Endothelial cell of umbilical vein (primary cell): Measurements from ENCODE around the gene FHIT. TPM values are rescaled to one million over a fixed set of nuclear protein-coding genes. Genes with fewer than 3 reads are reported as not detected.

Experiments used
- BruUV-seq: library from RNA; stranded (reverse); fragments of 400-500 nt; replicated peaks from 2 replicates; lab custom pipeline; 2021; lab: Mats Ljungman, UMichigan
- CTCF ChIA-PET: fragments of 300-600, 350-600 bp; sonication (Branson Sonifier 250); formaldehyde crosslinking; loops from one replicate; lab custom pipeline; 2021; ENCODE audit warnings: antibody characterized with exemption, inconsistent platforms; lab: Charles Lee
- POLR2A ChIA-PET: fragments of 300-600, 350-600 bp; sonication (Branson Sonifier 250); formaldehyde crosslinking; loops from one replicate; lab custom pipeline; 2021; ENCODE audit warnings: antibody characterized with exemption, inconsistent platforms; lab: Charles Lee
- DNase-seq: peaks from one replicate; pipeline ENCODE4 v3.0.0-alpha.2; 2011; ENCODE audit warnings: low read depth, low spot score
- FAIRE-seq: peaks from 2 replicates; lab custom pipeline; 2011; peaks lifted over from hg19 to GRCh38; lab: Jason Lieb, UNC
- H2AFZ ChIP-seq: 2 replicates; pipeline ENCODE4 v1.6.0; 2012; ENCODE audit warnings: low read depth, low read length, control low read depth, inconsistent platforms
- H3K27ac ChIP-seq: 2 replicates; pipeline ENCODE4 v1.5.1; 2011; ENCODE audit warnings: low read depth, mild to moderate bottlenecking, control low read depth, low read length, moderate library complexity; ENCODE audit not compliant: insufficient read depth
- H3K27me3 ChIP-seq, 2 experiments: 2 replicates each; pipeline versions ENCODE4 v1.6.0 to v1.6.1; 2011; ENCODE audit warnings: low read length in 2 of 2, mixed read lengths in 1 of 2; ENCODE audit not compliant: control insufficient read depth in 2 of 2, insufficient read depth in 2 of 2
- H3K36me3 ChIP-seq, 2 experiments: 2 replicates in 1 of 2; 3 replicates in 1 of 2; pipeline ENCODE4 v1.5.1; 2011; ENCODE audit warnings: low read length in 2 of 2, mild to moderate bottlenecking in 1 of 2, moderate library complexity in 1 of 2; ENCODE audit not compliant: control insufficient read depth in 2 of 2, insufficient read depth in 2 of 2; ENCODE audit errors: extremely low read depth in 1 of 2
- H3K4me1 ChIP-seq: 3 replicates; pipeline ENCODE4 v1.5.1; 2011; ENCODE audit warnings: mild to moderate bottlenecking, low read length; ENCODE audit not compliant: control insufficient read depth, insufficient read depth; ENCODE audit errors: extremely low read depth
- H3K4me2 ChIP-seq: 2 replicates; pipeline ENCODE4 v1.6.1; 2011; ENCODE audit warnings: low read length, control low read depth, mixed read lengths; ENCODE audit not compliant: insufficient read depth
- H3K4me3 ChIP-seq, 3 experiments: fragments of 200-600 bp in 1 of 3; sonication (generic), shearing (Covaris generic) in 1 of 3; replicated peaks in 1 of 3; 2 replicates each; pipeline ENCODE4 v1.5.1; 2011 to 2016; ENCODE audit warnings: control low read depth in 3 of 3, low read length in 3 of 3, mild to moderate bottlenecking in 2 of 3, inconsistent platforms in 1 of 3, low read depth in 1 of 3, moderate library complexity in 1 of 3; ENCODE audit not compliant: insufficient read depth in 1 of 3
- H3K79me2 ChIP-seq: 2 replicates; pipeline ENCODE4 v1.6.0; 2012; ENCODE audit warnings: low read length, inconsistent platforms; ENCODE audit not compliant: control insufficient read depth, insufficient read depth
- H3K9ac ChIP-seq: replicated peaks from 2 replicates; pipeline ENCODE3; 2011; ENCODE audit warnings: low read length, control low read depth; ENCODE audit not compliant: insufficient read depth; ENCODE audit errors: extremely low read depth
- H3K9me1 ChIP-seq: replicated peaks from 3 replicates; pipeline ENCODE4 v1.6.0; 2011; ENCODE audit warnings: mild to moderate bottlenecking, low read length; ENCODE audit not compliant: control insufficient read depth, insufficient read depth; ENCODE audit errors: extremely low read depth
- H3K9me3 ChIP-seq: replicated peaks from 2 replicates; pipeline ENCODE4 v1.5.1; 2012; ENCODE audit warnings: low read length, inconsistent platforms; ENCODE audit not compliant: control insufficient read depth, insufficient read depth
- H4K20me1 ChIP-seq: replicated peaks from 2 replicates; pipeline ENCODE3; 2011; ENCODE audit warnings: mild to moderate bottlenecking, low read length; ENCODE audit not compliant: control insufficient read depth, insufficient read depth; ENCODE audit errors: extremely low read depth
- EZH2 ChIP-seq: IDR thresholded peaks from 2 replicates; pipeline ENCODE4 v1.6.1; 2012; ENCODE audit warnings: borderline replicate concordance, low read depth, mild to moderate bottlenecking, moderate library complexity, low read length, inconsistent platforms; ENCODE audit not compliant: severe bottlenecking
- FOS ChIP-seq: IDR thresholded peaks from 2 replicates; pipeline ENCODE4 v1.6.1; 2011; ENCODE audit warnings: mild to moderate bottlenecking, low read length, moderate library complexity, borderline replicate concordance; ENCODE audit not compliant: insufficient read depth
- GATA2 ChIP-seq: IDR thresholded peaks from 2 replicates; pipeline ENCODE4 v1.7.0; 2011; ENCODE audit warnings: low read depth, mild to moderate bottlenecking, moderate library complexity, mixed read lengths, low read length; ENCODE audit not compliant: insufficient read length, insufficient read depth
- JUN ChIP-seq: IDR thresholded peaks from 2 replicates; pipeline ENCODE4 v1.6.1; 2011; ENCODE audit warnings: borderline replicate concordance, low read depth; ENCODE audit not compliant: insufficient read length, insufficient read depth
- MYC ChIP-seq: IDR thresholded peaks from one replicate; pipeline ENCODE4 v1.6.1; 2011; ENCODE audit warnings: mild to moderate bottlenecking, low read depth, low read length
- POLR2A ChIP-seq: IDR thresholded peaks from 2 replicates; pipeline ENCODE4 v1.6.1; 2012; ENCODE audit warnings: low read depth, mild to moderate bottlenecking, control low read depth, low read length
- POLR2AphosphoS5 ChIP-seq: IDR thresholded peaks from 2 replicates; pipeline ENCODE4 v1.6.1; 2012; ENCODE audit warnings: low read depth, mild to moderate bottlenecking, control low read depth, low read length, moderate library complexity; ENCODE audit not compliant: insufficient read depth
- dilution Hi-C: fragments of 300-500 bp; cut with MboI; formaldehyde crosslinking; loops from one replicate; pipeline ENCODE4 v1.15.0; 2019; ENCODE audit warnings: low sequenced_read_pairs; ENCODE audit not compliant: extremely low pct_ligation_motif_present
- intact Hi-C: fragments of 100-400 bp; cut with micrococcal nuclease; formaldehyde crosslinking; loops from one replicate; pipeline ENCODE4 v1.10.0; 2022
- polyA plus RNA-seq, 4 experiments: library from polyadenylated mRNA; depleted of rRNA in 3 of 4; stranded (reverse) in 3 of 4; unstranded in 1 of 4; fragments of >200 nt; gene quantifications; 2 replicates each; pipeline versions ENCODE4 v1.2.1 to v1.2.3, GENCODE V29; 2011 to 2012; ENCODE audit warnings: missing spikeins in 1 of 4
- total RNA-seq: library from RNA; stranded (reverse); gene quantifications from 2 replicates; pipeline ENCODE4 v1.2.3, GENCODE V29; 2021
- TF ChIP-seq, protein P1 (sequence below), 2 donors: IDR thresholded peaks; 1 replicate in 1 of 2; 2 replicates in 1 of 2; pipeline ENCODE4 v1.5.1; 2011; ENCODE audit warnings: low read length in 2 of 2, mild to moderate bottlenecking in 2 of 2, moderate library complexity in 2 of 2, control low read depth in 1 of 2, inconsistent platforms in 1 of 2, low read depth in 1 of 2; ENCODE audit not compliant: insufficient read depth in 1 of 2; ENCODE audit errors: extremely low read depth in 1 of 2
- TF ChIP-seq, protein P2 (sequence below): IDR thresholded peaks from 2 replicates; pipeline ENCODE4 v1.6.1; 2011; ENCODE audit not compliant: insufficient read depth, insufficient read length

Gene FHIT
- total and polyA plus RNA-seq, 2 donors (not counting 3 experiments of a cell fraction or from before 2014, with no cell fraction given), result 0.47 to 2.2 TPM

GRCh38 chr3:61252836-61253235, 1.6 kb upstream of the FHIT start:
- Histone ChIP-seq H2AFZ (peak overlapping the region; percentile 26), H3K79me2 (no peaks in the 10 kb centered on the region), H3K4me2 (peak overlapping the region; percentile 98), H3K4me3 (no peak overlapping the region), H3K9me3 (no peaks in the 10 kb centered on the region), H3K27ac (peak overlapping the region; percentile 17), H3K9ac (no peak overlapping the region), H3K9me1 (no peaks in the 10 kb centered on the region), H3K27me3 (no peaks in the 10 kb centered on the region), H3K36me3 (no peaks in the 10 kb centered on the region), H3K4me1 (peaks cover 31% of the 10 kb centered on the region), H4K20me1 (no peaks in the 10 kb centered on the region)
- TF ChIP-seq EZH2 (no peak), FOS (peak; percentile 44), GATA2 (peak; percentile 91)
- no TSS peak for BruUV-seq
- CTCF ChIA-PET, result no interaction called here
- POLR2A ChIA-PET, result no interaction called here
- FAIRE-seq (no peak), DNase-seq (peak; percentile 72)
- dilution Hi-C loops (no loop called here), intact Hi-C loops (loop anchor here (2.0 to 10.0 kb wide), 4 partner anchors 92 to 1352 kb away; partner anchors contain the start of gene PTPRG)

GRCh38 chr3:61250784-61251173, 473 bp downstream of the FHIT start:
- TSS peak; percentile 57 for BruUV-seq
- POLR2A ChIA-PET, result no interaction called here
- FAIRE-seq (no peak), DNase-seq (no peak)
- H3K4me3 ChIP-seq, result peak overlapping the region; percentile 62 to 99 (median 94)
- H3K79me2 ChIP-seq, result no peaks in the 10 kb centered on the region
- no peaks in the 10 kb centered on the region for H3K36me3 ChIP-seq
- CTCF ChIA-PET, result no interaction called here
- intact Hi-C loops (loop anchor here (5.0 to 10.0 kb wide), 3 partner anchors 312 to 1354 kb away; partner anchors contain the start of gene PTPRG), dilution Hi-C loops (no loop called here)
- H3K9me1 ChIP-seq, result no peaks in the 10 kb centered on the region
- H3K4me1 ChIP-seq, result peaks cover 31% of the 10 kb centered on the region
- H2AFZ ChIP-seq, result peak overlapping the region; percentile 89
- H3K27ac ChIP-seq, result peak overlapping the region; percentile 65
- peak overlapping the region; percentile 73 for H3K9ac ChIP-seq
- no peaks in the 10 kb centered on the region for H3K27me3 ChIP-seq
- H3K9me3 ChIP-seq, result no peaks in the 10 kb centered on the region
- H3K4me2 ChIP-seq, result peak overlapping the region; percentile 98
- no peak for TF ChIP-seq EZH2
- no peak for TF ChIP-seq POLR2AphosphoS5
- TF ChIP-seq, protein P1, sequence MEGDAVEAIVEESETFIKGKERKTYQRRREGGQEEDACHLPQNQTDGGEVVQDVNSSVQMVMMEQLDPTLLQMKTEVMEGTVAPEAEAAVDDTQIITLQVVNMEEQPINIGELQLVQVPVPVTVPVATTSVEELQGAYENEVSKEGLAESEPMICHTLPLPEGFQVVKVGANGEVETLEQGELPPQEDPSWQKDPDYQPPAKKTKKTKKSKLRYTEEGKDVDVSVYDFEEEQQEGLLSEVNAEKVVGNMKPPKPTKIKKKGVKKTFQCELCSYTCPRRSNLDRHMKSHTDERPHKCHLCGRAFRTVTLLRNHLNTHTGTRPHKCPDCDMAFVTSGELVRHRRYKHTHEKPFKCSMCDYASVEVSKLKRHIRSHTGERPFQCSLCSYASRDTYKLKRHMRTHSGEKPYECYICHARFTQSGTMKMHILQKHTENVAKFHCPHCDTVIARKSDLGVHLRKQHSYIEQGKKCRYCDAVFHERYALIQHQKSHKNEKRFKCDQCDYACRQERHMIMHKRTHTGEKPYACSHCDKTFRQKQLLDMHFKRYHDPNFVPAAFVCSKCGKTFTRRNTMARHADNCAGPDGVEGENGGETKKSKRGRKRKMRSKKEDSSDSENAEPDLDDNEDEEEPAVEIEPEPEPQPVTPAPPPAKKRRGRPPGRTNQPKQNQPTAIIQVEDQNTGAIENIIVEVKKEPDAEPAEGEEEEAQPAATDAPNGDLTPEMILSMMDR (IDR thresholded peaks at IDR 0.05; ENCODE audit: extremely low read depth in 1 of 2, insufficient read depth in 1 of 2, low read depth in 1 of 2, low read length in 2 of 2), result no peak
- no peak for TF ChIP-seq FOS
- no peak for TF ChIP-seq GATA2
- TF ChIP-seq JUN, result no peak
- TF ChIP-seq MYC, result no peak
- TF ChIP-seq POLR2A, result no peak
- TF ChIP-seq, protein P2, sequence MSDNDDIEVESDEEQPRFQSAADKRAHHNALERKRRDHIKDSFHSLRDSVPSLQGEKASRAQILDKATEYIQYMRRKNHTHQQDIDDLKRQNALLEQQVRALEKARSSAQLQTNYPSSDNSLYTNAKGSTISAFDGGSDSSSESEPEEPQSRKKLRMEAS, result no peak
- H4K20me1 ChIP-seq, result no peaks in the 10 kb centered on the region
